ENCODE results near the gene SLC10A6.

DNA sequence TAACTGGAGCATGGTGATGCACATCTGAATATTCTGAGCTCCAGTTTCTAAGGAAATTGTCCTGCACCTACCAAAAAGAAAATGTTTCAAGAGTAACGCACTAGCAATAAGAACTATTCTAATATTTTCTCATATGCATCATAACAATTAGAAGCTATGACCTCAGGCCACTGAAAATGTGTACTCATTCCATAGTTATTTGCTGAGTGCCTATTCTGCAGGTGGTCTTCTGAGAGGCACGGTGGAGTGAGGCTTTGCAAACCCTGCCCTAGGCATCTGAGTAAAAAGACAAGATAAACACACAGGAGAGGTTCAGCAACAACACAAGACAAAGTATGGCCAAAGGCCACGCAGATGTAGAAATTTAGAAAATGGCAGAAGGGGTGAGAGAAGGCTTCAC lies 23.7 kb downstream of the SLC10A6 start:
- TF ChIP-seq POLR2A (IDR thresholded peaks at IDR 0.05; ENCODE audit: insufficient read depth in 1 of 2, low read depth in 2 of 2, low read length in 2 of 2) (no peak), RAD51 (IDR thresholded peaks at IDR 0.05; ENCODE audit: borderline replicate concordance) (no peak), TIGD3 (CRISPR knock-in tag; IDR thresholded peaks at IDR 0.05; ENCODE audit: borderline replicate concordance) (no peak), FOXA3 (CRISPR knock-in tag; IDR thresholded peaks at IDR 0.05) (no peak), ZNF766 (CRISPR knock-in tag; IDR thresholded peaks at IDR 0.05; ENCODE audit: borderline replicate concordance) (no peak), EZH2 (conservative IDR thresholded peaks at IDR 0.05; ENCODE audit: low read depth, low read length) (no peak), TFDP2 (CRISPR knock-in tag; IDR thresholded peaks at IDR 0.05) (no peak), CHD2 (IDR thresholded peaks at IDR 0.05; ENCODE audit: low read depth, low read length) (no peak), ZNF337 (CRISPR knock-in tag; IDR thresholded peaks at IDR 0.05; ENCODE audit: borderline replicate concordance, low read depth) (no peak), ZNF703 (CRISPR knock-in tag; IDR thresholded peaks at IDR 0.05; ENCODE audit: borderline replicate concordance) (no peak)
- TF ChIP-seq, protein P1, sequence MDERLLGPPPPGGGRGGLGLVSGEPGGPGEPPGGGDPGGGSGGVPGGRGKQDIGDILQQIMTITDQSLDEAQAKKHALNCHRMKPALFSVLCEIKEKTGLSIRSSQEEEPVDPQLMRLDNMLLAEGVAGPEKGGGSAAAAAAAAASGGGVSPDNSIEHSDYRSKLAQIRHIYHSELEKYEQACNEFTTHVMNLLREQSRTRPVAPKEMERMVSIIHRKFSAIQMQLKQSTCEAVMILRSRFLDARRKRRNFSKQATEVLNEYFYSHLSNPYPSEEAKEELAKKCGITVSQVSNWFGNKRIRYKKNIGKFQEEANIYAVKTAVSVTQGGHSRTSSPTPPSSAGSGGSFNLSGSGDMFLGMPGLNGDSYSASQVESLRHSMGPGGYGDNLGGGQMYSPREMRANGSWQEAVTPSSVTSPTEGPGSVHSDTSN (CRISPR knock-in tag; IDR thresholded peaks at IDR 0.05) = no peak
- TF ChIP-seq, protein P2, sequence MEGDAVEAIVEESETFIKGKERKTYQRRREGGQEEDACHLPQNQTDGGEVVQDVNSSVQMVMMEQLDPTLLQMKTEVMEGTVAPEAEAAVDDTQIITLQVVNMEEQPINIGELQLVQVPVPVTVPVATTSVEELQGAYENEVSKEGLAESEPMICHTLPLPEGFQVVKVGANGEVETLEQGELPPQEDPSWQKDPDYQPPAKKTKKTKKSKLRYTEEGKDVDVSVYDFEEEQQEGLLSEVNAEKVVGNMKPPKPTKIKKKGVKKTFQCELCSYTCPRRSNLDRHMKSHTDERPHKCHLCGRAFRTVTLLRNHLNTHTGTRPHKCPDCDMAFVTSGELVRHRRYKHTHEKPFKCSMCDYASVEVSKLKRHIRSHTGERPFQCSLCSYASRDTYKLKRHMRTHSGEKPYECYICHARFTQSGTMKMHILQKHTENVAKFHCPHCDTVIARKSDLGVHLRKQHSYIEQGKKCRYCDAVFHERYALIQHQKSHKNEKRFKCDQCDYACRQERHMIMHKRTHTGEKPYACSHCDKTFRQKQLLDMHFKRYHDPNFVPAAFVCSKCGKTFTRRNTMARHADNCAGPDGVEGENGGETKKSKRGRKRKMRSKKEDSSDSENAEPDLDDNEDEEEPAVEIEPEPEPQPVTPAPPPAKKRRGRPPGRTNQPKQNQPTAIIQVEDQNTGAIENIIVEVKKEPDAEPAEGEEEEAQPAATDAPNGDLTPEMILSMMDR (CRISPR knock-in tag; IDR thresholded peaks at IDR 0.05) = no peak
- TF ChIP-seq, protein P3, sequence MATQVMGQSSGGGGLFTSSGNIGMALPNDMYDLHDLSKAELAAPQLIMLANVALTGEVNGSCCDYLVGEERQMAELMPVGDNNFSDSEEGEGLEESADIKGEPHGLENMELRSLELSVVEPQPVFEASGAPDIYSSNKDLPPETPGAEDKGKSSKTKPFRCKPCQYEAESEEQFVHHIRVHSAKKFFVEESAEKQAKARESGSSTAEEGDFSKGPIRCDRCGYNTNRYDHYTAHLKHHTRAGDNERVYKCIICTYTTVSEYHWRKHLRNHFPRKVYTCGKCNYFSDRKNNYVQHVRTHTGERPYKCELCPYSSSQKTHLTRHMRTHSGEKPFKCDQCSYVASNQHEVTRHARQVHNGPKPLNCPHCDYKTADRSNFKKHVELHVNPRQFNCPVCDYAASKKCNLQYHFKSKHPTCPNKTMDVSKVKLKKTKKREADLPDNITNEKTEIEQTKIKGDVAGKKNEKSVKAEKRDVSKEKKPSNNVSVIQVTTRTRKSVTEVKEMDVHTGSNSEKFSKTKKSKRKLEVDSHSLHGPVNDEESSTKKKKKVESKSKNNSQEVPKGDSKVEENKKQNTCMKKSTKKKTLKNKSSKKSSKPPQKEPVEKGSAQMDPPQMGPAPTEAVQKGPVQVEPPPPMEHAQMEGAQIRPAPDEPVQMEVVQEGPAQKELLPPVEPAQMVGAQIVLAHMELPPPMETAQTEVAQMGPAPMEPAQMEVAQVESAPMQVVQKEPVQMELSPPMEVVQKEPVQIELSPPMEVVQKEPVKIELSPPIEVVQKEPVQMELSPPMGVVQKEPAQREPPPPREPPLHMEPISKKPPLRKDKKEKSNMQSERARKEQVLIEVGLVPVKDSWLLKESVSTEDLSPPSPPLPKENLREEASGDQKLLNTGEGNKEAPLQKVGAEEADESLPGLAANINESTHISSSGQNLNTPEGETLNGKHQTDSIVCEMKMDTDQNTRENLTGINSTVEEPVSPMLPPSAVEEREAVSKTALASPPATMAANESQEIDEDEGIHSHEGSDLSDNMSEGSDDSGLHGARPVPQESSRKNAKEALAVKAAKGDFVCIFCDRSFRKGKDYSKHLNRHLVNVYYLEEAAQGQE (IDR thresholded peaks at IDR 0.05; ENCODE audit: borderline replicate concordance in 1 of 2, low read depth in 1 of 2, low read length in 2 of 2) = no peak
